HL-60 (cell line): ENCODE data around the gene LSM10.

Experiments
- DNase-seq, 2 experiments: peaks; one replicate each; pipeline ENCODE4 v3.0.0-alpha.2; 2010 to 2020; ENCODE audit warnings: low read depth in 1 of 2, low spot score in 1 of 2
- H3K27ac ChIP-seq: fragments of 250-450 bp; sonication (Bioruptor Pico); replicated peaks from 2 replicates; pipeline ENCODE4 v1.5.1; 2020; ENCODE audit warnings: mild to moderate bottlenecking, moderate library complexity
- H3K27me3 ChIP-seq: fragments of 250-450 bp; sonication (Bioruptor Pico); 2 replicates; pipeline ENCODE4 v1.5.1; 2021; ENCODE audit warnings: mild to moderate bottlenecking, moderate library complexity; ENCODE audit not compliant: insufficient read depth, poor library complexity, severe bottlenecking
- H3K4me3 ChIP-seq: replicated peaks from 2 replicates; pipeline ENCODE4 v1.5.1; 2011; ENCODE audit warnings: mild to moderate bottlenecking, control low read depth, low read length; ENCODE audit not compliant: insufficient read depth
- CTCF ChIP-seq: IDR thresholded peaks from one replicate; pipeline ENCODE4 v1.5.1; 2011; ENCODE audit warnings: low read length, control low read depth, inconsistent platforms; ENCODE audit not compliant: insufficient read depth
- GABPA ChIP-seq: IDR thresholded peaks from 2 replicates; pipeline ENCODE4 v1.6.1; 2012; ENCODE audit warnings: low read depth
- POLR2AphosphoS5 ChIP-seq: IDR thresholded peaks from 2 replicates; pipeline ENCODE4 v1.6.1; 2012; ENCODE audit warnings: low read depth
- REST ChIP-seq: IDR thresholded peaks from 2 replicates; pipeline ENCODE4 v1.6.1; 2012; ENCODE audit warnings: low read depth; ENCODE audit not compliant: insufficient replicate concordance
- SPI1 ChIP-seq: IDR thresholded peaks from 2 replicates; pipeline ENCODE4 v1.6.1; 2012; ENCODE audit warnings: low read depth, mild to moderate bottlenecking, borderline replicate concordance

LSM10 gene

GRCh38 chr1:36433102-36433501, 35.4 kb upstream of the LSM10 start:
- DNase-seq: no peak
- Histone ChIP-seq H3K27ac (no peak overlapping the region), H3K27me3 (no peaks in the 10 kb centered on the region), H3K4me3 (no peak overlapping the region)
- TF ChIP-seq SPI1 (no peak), REST (no peak), GABPA (no peak), CTCF (no peak), POLR2AphosphoS5 (no peak)

GRCh38 chr1:36432616-36433015, 34.9 kb upstream of the LSM10 start:
- Histone ChIP-seq H3K4me3 (no peak overlapping the region), H3K27me3 (no peaks in the 10 kb centered on the region), H3K27ac (no peak overlapping the region)
- DNase-seq: no peak
- no peak for TF ChIP-seq GABPA
- TF ChIP-seq REST: no peak
- TF ChIP-seq POLR2AphosphoS5: no peak
- no peak for TF ChIP-seq CTCF
- TF ChIP-seq SPI1: no peak

- TF ChIP-seq REST (no peak), SPI1 (no peak), POLR2AphosphoS5 (no peak), GABPA (no peak), CTCF (no peak)
- H3K4me3 ChIP-seq: no peak overlapping the region
- no peak for DNase-seq
- H3K27ac ChIP-seq: no peak overlapping the region
- no peaks in the 10 kb centered on the region for H3K27me3 ChIP-seq
Observed at GRCh38 chr1:36425791-36426190, 28.1 kb upstream of the LSM10 start.
